H1 (cell line): Measurements from ENCODE around the gene BICDL1. TPM values are rescaled to one million over a fixed set of nuclear protein-coding genes. Genes with fewer than 3 reads are reported as not detected.

Experiments
- CTCF ChIA-PET: fragments of 300-600 bp; sonication (Branson Sonifier 250); formaldehyde crosslinking; loops from one replicate; lab custom pipeline; 2021; ENCODE audit not compliant: partially characterized antibody; lab: Charles Lee
- POLR2A ChIA-PET: fragments of 300-600 bp; sonication (Branson Sonifier 250); formaldehyde crosslinking; loops from one replicate; lab custom pipeline; 2021; ENCODE audit warnings: inconsistent platforms; ENCODE audit not compliant: partially characterized antibody; lab: Charles Lee
- DNase-seq, 2 experiments: peaks; one replicate each; pipeline versions ENCODE4 v3.0.0 to v3.0.0-alpha.2; 2010 to 2022; ENCODE audit warnings: low spot score in 2 of 2, low read depth in 1 of 2, mixed read lengths in 1 of 2
- FAIRE-seq: peaks from 2 replicates; lab custom pipeline; 2011; peaks lifted over from hg19 to GRCh38; lab: Jason Lieb, UNC
- H2AFZ ChIP-seq: 2 replicates; pipeline ENCODE4 v1.8.1; 2012; ENCODE audit warnings: low read length, inconsistent platforms
- H2AK5ac ChIP-seq: 2 replicates; pipeline ENCODE4 v1.6.1; 2013; ENCODE audit warnings: low read depth, low read length
- H2BK120ac ChIP-seq: replicated peaks from 2 replicates; pipeline ENCODE3; 2013; ENCODE audit warnings: low read depth, low read length, inconsistent platforms
- H2BK12ac ChIP-seq: 2 replicates; pipeline ENCODE4 v1.6.1; 2013; ENCODE audit warnings: low read depth, low read length
- H2BK15ac ChIP-seq: 2 replicates; pipeline ENCODE4 v1.6.1; 2013; ENCODE audit warnings: low read length
- H2BK20ac ChIP-seq: 2 replicates; pipeline ENCODE4 v1.6.1; 2013; ENCODE audit warnings: low read length
- H2BK5ac ChIP-seq: 2 replicates; pipeline ENCODE4 v1.6.1; 2013; ENCODE audit warnings: low read depth, low read length
- H3K14ac ChIP-seq: 2 replicates; pipeline ENCODE4 v1.6.1; 2013; ENCODE audit warnings: inconsistent platforms; ENCODE audit not compliant: insufficient read length
- H3K18ac ChIP-seq: 2 replicates; pipeline ENCODE4 v1.6.1; 2013; ENCODE audit warnings: low read length; ENCODE audit errors: extremely low read depth
- H3K23ac ChIP-seq: 2 replicates; pipeline ENCODE4 v1.6.1; 2013; ENCODE audit warnings: inconsistent platforms; ENCODE audit not compliant: insufficient read length
- H3K23me2 ChIP-seq: 2 replicates; pipeline ENCODE4 v1.6.1; 2013; ENCODE audit warnings: low read depth, low read length
- H3K27ac ChIP-seq: 2 replicates; pipeline ENCODE4 v1.6.1; 2011; ENCODE audit warnings: low read depth, low read length, inconsistent platforms
- H3K27me3 ChIP-seq, 4 experiments: replicated peaks in 1 of 4; 1 replicate in 1 of 4; 2 replicates in 3 of 4; pipeline versions ENCODE4 v1.6.1 to v1.8.1; 2011 to 2013; ENCODE audit warnings: low read length in 3 of 4, mild to moderate bottlenecking in 3 of 4, inconsistent platforms in 2 of 4, mixed read lengths in 2 of 4, moderate library complexity in 1 of 4; ENCODE audit not compliant: control insufficient read depth in 3 of 4, insufficient read depth in 3 of 4; ENCODE audit errors: extremely low read depth in 1 of 4
- H3K36me3 ChIP-seq, 4 experiments: 2 replicates each; pipeline versions ENCODE4 v1.6.1 to v1.8.1; 2011 to 2013; ENCODE audit warnings: mild to moderate bottlenecking in 4 of 4, low read length in 3 of 4, moderate library complexity in 2 of 4, control low read depth in 1 of 4, inconsistent platforms in 1 of 4; ENCODE audit not compliant: insufficient read depth in 4 of 4, control insufficient read depth in 2 of 4
- H3K4ac ChIP-seq: replicated peaks from 2 replicates; pipeline ENCODE3; 2013; ENCODE audit warnings: low read length, low read depth, mixed read lengths, inconsistent platforms; ENCODE audit not compliant: insufficient read length
- H3K4me1 ChIP-seq, 4 experiments: replicated peaks in 1 of 4; 1 replicate in 1 of 4; 2 replicates in 3 of 4; pipeline versions ENCODE4 v1.6.1 to v1.8.1; 2011 to 2013; ENCODE audit warnings: low read length in 3 of 4, inconsistent platforms in 2 of 4, mixed read lengths in 1 of 4; ENCODE audit not compliant: insufficient read depth in 4 of 4, control insufficient read depth in 3 of 4
- H3K4me2 ChIP-seq, 2 experiments: 2 replicates each; pipeline versions ENCODE4 v1.6.1 to v1.8.1; 2011 to 2013; ENCODE audit warnings: low read depth in 2 of 2, low read length in 2 of 2, control low read depth in 1 of 2, inconsistent platforms in 1 of 2, mild to moderate bottlenecking in 1 of 2; ENCODE audit not compliant: insufficient read depth in 1 of 2
- H3K4me3 ChIP-seq, 4 experiments: fragments of 200-600, 300-600 bp in 1 of 4; sonication (generic), shearing (Covaris generic), sonication (Bioruptor Twin) in 1 of 4; 2 replicates each; pipeline versions ENCODE4 v1.5.1 to v1.8.1; 2011 to 2016; ENCODE audit warnings: low read length in 4 of 4, low read depth in 3 of 4, control low read depth in 2 of 4, inconsistent platforms in 2 of 4, mild to moderate bottlenecking in 2 of 4, mixed read lengths in 1 of 4, moderate library complexity in 1 of 4; ENCODE audit not compliant: insufficient read depth in 2 of 4; ENCODE audit errors: extremely low read depth in 1 of 4
- H3K56ac ChIP-seq: replicated peaks from 2 replicates; pipeline ENCODE3; 2013; ENCODE audit warnings: low read depth, mild to moderate bottlenecking, mixed read lengths, low read length, inconsistent platforms; ENCODE audit not compliant: insufficient read length
- H3K79me1 ChIP-seq: 2 replicates; pipeline ENCODE4 v1.6.1; 2013; ENCODE audit warnings: low read depth, low read length, control low read depth
- H3K79me2 ChIP-seq, 2 experiments: 2 replicates each; pipeline versions ENCODE4 v1.6.1 to v1.8.1; 2012 to 2013; ENCODE audit warnings: low read length in 2 of 2, mild to moderate bottlenecking in 2 of 2, inconsistent platforms in 1 of 2; ENCODE audit not compliant: insufficient read depth in 2 of 2, control insufficient read depth in 1 of 2
- H3K9ac ChIP-seq, 4 experiments: replicated peaks in 1 of 4; 1 replicate in 1 of 4; 2 replicates in 3 of 4; pipeline versions ENCODE4 v1.6.1 to v1.8.1; 2011 to 2013; ENCODE audit warnings: low read depth in 3 of 4, low read length in 3 of 4, control low read depth in 2 of 4, mild to moderate bottlenecking in 2 of 4, moderate library complexity in 2 of 4, inconsistent platforms in 1 of 4; ENCODE audit errors: extremely low read depth in 1 of 4
- H3K9me3 ChIP-seq, 2 experiments: 2 replicates each; pipeline versions ENCODE4 v1.6.1 to v1.8.1; 2012 to 2013; ENCODE audit warnings: mild to moderate bottlenecking in 2 of 2, moderate library complexity in 2 of 2, control low read depth in 1 of 2, inconsistent platforms in 1 of 2, low read depth in 1 of 2, low read length in 1 of 2, mixed read lengths in 1 of 2; ENCODE audit not compliant: insufficient read depth in 2 of 2
- H4K20me1 ChIP-seq, 2 experiments: replicated peaks in 1 of 2; 2 replicates each; pipeline versions ENCODE3 to v1.8.1; 2011 to 2013; ENCODE audit warnings: inconsistent platforms in 2 of 2, low read length in 2 of 2, mild to moderate bottlenecking in 1 of 2; ENCODE audit not compliant: insufficient read depth in 2 of 2, control insufficient read depth in 1 of 2
- H4K5ac ChIP-seq: 2 replicates; pipeline ENCODE4 v1.6.1; 2013; ENCODE audit warnings: low read length, low read depth, mixed read lengths, inconsistent platforms; ENCODE audit not compliant: insufficient read length
- H4K8ac ChIP-seq: 2 replicates; pipeline ENCODE4 v1.8.0; 2013; ENCODE audit warnings: mild to moderate bottlenecking, moderate library complexity, low read length, inconsistent platforms; ENCODE audit not compliant: insufficient read depth; ENCODE audit errors: extremely low read depth
- H4K91ac ChIP-seq: replicated peaks from 2 replicates; pipeline ENCODE3; 2013; ENCODE audit warnings: low read length, mixed read lengths, inconsistent platforms; ENCODE audit not compliant: insufficient read length
- BCL11A ChIP-seq, 2 experiments: IDR thresholded peaks; one replicate each; pipeline ENCODE4 v1.6.1; 2011; ENCODE audit warnings: low read depth in 2 of 2, low read length in 2 of 2, mild to moderate bottlenecking in 2 of 2
- BRCA1 ChIP-seq: IDR thresholded peaks from 2 replicates; pipeline ENCODE4 v1.6.1; 2012; ENCODE audit warnings: low read depth, low read length, improper control_type of control experiment
- GABPA ChIP-seq: IDR thresholded peaks from 2 replicates; pipeline ENCODE4 v1.6.1; 2011; ENCODE audit warnings: mild to moderate bottlenecking, low read length, moderate library complexity, borderline replicate concordance; ENCODE audit not compliant: insufficient read depth
- KDM1A ChIP-seq: fragments of 200-600, 300-600 bp; sonication (generic); IDR thresholded peaks from 2 replicates; pipeline ENCODE4 v1.7.1; 2016; ENCODE audit warnings: mild to moderate bottlenecking, low read length, borderline replicate concordance
- POU5F1 ChIP-seq: IDR thresholded peaks from 2 replicates; pipeline ENCODE4 v1.6.1; 2011; ENCODE audit warnings: low read depth, mild to moderate bottlenecking, low read length, moderate library complexity
- RBBP5 ChIP-seq: IDR thresholded peaks from 2 replicates; pipeline ENCODE4 v1.7.1; 2012; ENCODE audit warnings: low read depth, mild to moderate bottlenecking, inconsistent platforms, low read length, moderate library complexity, borderline replicate concordance
- SP2 ChIP-seq: IDR thresholded peaks from 2 replicates; pipeline ENCODE4 v1.6.1; 2012; ENCODE audit warnings: mild to moderate bottlenecking, low read length, inconsistent platforms
- SUZ12 ChIP-seq: fragments of 200-600 bp; sonication (generic); IDR thresholded peaks from 2 replicates; pipeline ENCODE4 v1.6.1; 2012; ENCODE audit warnings: mild to moderate bottlenecking, inconsistent platforms, low read length, moderate library complexity, mixed read lengths
- WGBS, 2 experiments: shearing (Covaris generic) in 1 of 2; methylation state at CpG; one replicate each; pipeline versions ENCODE4 v1.1.6 to v1.1.7; 2013 to 2015; ENCODE audit warnings: low lambda C conversion rate in 2 of 2, mixed read lengths in 2 of 2, inconsistent platforms in 1 of 2, low coverage in 1 of 2, missing lambda C conversion rate in 1 of 2; ENCODE audit not compliant: insufficient replicate concordance in 2 of 2, insufficient coverage in 1 of 2, insufficient read length in 1 of 2; ENCODE audit errors: extremely low coverage in 1 of 2, missing lambda C conversion rate in 1 of 2; 5-methylcytosine and 5-hydroxymethylcytosine counted together
- polyA plus RNA-seq, 7 experiments: library from polyadenylated mRNA; depleted of rRNA in 3 of 7; stranded (reverse) in 5 of 7; unstranded in 2 of 7; fragments of >200 nt in 5 of 7; fragments of 200-250 nt in 2 of 7; gene quantifications; 1 replicate in 5 of 7; 2 replicates in 1 of 7; 4 replicates in 1 of 7; pipeline versions ENCODE4 v1.2.1 to v1.2.3, GENCODE V29; 2011 to 2013; ENCODE audit warnings: missing spikeins in 2 of 7, mixed read lengths in 2 of 7
- total RNA-seq: library from RNA; stranded (reverse); fragmentation: NEBNext Ultra II Directional; extraction: Animal tissue kit (Norgen Biotek cat#: 25700); gene quantifications from 2 replicates; pipeline ENCODE4 v1.2.1, GENCODE V29; 2021

Gene BICDL1
- total and polyA plus RNA-seq, 2 of the 8 experiments (the other 6 are each of a cell fraction or from before 2014, with no cell fraction given): 17.2 to 25.9 TPM

GRCh38 chr12:120121343-120121742 lies 132.3 kb downstream of the BICDL1 start:
- peaks cover 4% of the 10 kb centered on the region; the same call in 1 of the 2 replicates for H3K23me2 ChIP-seq
- DNase-seq: no peak
- 87% methylated on average over 2 of the region's 2 CpGs; no CpG with 5 or more reads in 1 of the 2 experiments for WGBS, 2 experiments

More at GRCh38 chr12:120121343-120121742, 132.3 kb downstream of the BICDL1 start:
- Histone ChIP-seq H3K4me3 (no peak overlapping the region), H3K9ac (no peak overlapping the region), H2AFZ (no peak overlapping the region), H3K18ac (no peak overlapping the region), H3K4me2 (no peak overlapping the region), H4K8ac (no peak overlapping the region), H4K91ac (no peak overlapping the region), H2BK20ac (no peak overlapping the region), H2AK5ac (no peak overlapping the region; the same call in 1 of the 2 replicates), H3K4ac (no peak overlapping the region), H3K27me3 (no peaks in the 10 kb centered on the region), H2BK12ac (0 out of 2 replicates have a peak overlapping the region, but pooled peaks have one; percentile 33), H4K5ac (no peak overlapping the region), H3K56ac (no peak overlapping the region), H3K9me3 (no peaks in the 10 kb centered on the region), H2BK120ac (no peak overlapping the region), H2BK5ac (no peak overlapping the region), H2BK15ac (no peak overlapping the region), H3K79me1 (no peaks in the 10 kb centered on the region), H3K23ac (no peak overlapping the region), H3K4me1 (peaks cover 0 to 8% (median 3%) of the 10 kb centered on the region in 4 experiments; a peak in 4 of 7 replicates), H3K36me3 (peaks cover 0 to 3% (median under 1%) of the 10 kb centered on the region in 4 experiments; a peak in 3 of 8 replicates), H3K14ac (no peak overlapping the region), H3K27ac (no peak overlapping the region), H3K79me2 (peaks cover 0 to 9% of the 10 kb centered on the region in 2 experiments; a peak in 2 of 4 replicates), H4K20me1 (peaks cover 0 to 2% of the 10 kb centered on the region in 2 experiments)
- CTCF ChIA-PET: interaction anchor here (0.8 to 0.9 kb wide), 2 partner anchors 10 to 30 kb away, joined by 3 read pairs; no protein-coding TSS in a partner anchor
- no peak for FAIRE-seq
- TF ChIP-seq BCL11A (IDR thresholded peaks at IDR 0.05; ENCODE audit: low read depth in 2 of 2, low read length in 2 of 2) (no peak), BRCA1 (no peak), SUZ12 (no peak), GABPA (no peak), SP2 (no peak), KDM1A (no peak), RBBP5 (no peak), POU5F1 (no peak)
- POLR2A ChIA-PET: interaction anchor here (0.8 to 16.6 kb wide), 6 partner anchors 11 to 170 kb away, joined by 3 to 266 read pairs (median 4); partner anchors contain the start of genes GCN1, RNU4-2 and RPLP0
